Measurements from ENCODE around the gene LMNA. TPM values are rescaled to one million over a fixed set of nuclear protein-coding genes. Genes with fewer than 3 reads are reported as not detected.

LMNA gene
- total and polyA plus RNA-seq, 10 of the 15 experiments (the other 5 are each of a cell fraction or from before 2014, with no cell fraction given) = 0.42 to 334 (median 81.1) TPM

DNA sequence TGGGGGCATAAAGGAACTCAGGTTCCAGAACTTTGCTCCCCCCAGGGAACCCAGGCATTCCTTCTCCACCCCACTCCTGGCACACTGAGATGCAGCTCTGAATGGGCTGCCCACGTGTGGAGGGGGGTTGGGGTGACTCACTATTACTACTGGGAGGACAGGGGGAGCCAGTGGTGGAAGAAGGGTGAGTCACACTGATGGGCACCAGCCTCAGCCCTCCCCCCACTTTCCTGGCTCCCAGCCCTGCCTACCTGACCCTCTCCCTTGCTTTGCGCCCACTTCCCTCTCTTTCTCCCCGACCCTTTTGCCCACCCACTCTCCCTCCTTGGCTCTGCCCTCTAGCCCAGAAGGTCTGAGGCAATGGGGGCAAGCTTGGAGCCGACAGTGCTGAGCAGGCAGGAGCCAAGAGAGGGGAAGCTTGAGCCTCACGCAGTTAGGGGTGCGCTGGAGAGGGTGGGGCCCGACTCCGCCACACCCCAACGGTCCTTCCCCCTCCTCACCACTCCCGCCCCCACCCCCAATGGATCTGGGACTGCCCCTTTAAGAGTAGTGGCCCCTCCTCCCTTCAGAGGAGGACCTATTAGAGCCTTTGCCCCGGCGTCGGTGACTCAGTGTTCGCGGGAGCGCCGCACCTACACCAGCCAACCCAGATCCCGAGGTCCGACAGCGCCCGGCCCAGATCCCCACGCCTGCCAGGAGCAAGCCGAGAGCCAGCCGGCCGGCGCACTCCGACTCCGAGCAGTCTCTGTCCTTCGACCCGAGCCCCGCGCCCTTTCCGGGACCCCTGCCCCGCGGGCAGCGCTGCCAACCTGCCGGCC is at the start of gene LMNA (continued):
- TF ChIP-seq, protein P1, sequence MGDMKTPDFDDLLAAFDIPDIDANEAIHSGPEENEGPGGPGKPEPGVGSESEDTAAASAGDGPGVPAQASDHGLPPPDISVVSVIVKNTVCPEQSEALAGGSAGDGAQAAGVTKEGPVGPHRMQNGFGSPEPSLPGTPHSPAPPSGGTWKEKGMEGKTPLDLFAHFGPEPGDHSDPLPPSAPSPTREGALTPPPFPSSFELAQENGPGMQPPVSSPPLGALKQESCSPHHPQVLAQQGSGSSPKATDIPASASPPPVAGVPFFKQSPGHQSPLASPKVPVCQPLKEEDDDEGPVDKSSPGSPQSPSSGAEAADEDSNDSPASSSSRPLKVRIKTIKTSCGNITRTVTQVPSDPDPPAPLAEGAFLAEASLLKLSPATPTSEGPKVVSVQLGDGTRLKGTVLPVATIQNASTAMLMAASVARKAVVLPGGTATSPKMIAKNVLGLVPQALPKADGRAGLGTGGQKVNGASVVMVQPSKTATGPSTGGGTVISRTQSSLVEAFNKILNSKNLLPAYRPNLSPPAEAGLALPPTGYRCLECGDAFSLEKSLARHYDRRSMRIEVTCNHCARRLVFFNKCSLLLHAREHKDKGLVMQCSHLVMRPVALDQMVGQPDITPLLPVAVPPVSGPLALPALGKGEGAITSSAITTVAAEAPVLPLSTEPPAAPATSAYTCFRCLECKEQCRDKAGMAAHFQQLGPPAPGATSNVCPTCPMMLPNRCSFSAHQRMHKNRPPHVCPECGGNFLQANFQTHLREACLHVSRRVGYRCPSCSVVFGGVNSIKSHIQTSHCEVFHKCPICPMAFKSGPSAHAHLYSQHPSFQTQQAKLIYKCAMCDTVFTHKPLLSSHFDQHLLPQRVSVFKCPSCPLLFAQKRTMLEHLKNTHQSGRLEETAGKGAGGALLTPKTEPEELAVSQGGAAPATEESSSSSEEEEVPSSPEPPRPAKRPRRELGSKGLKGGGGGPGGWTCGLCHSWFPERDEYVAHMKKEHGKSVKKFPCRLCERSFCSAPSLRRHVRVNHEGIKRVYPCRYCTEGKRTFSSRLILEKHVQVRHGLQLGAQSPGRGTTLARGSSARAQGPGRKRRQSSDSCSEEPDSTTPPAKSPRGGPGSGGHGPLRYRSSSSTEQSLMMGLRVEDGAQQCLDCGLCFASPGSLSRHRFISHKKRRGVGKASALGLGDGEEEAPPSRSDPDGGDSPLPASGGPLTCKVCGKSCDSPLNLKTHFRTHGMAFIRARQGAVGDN (IDR thresholded peaks at IDR 0.05) = peak; percentile 56; the same call in 1 of the 2 replicates
- TF ChIP-seq TAF1 (IDR thresholded peaks at IDR 0.05; ENCODE audit: borderline replicate concordance, low read depth, low read length) (0 out of 2 replicates have a peak, but pooled peaks have one; percentile 15), GATAD2B (conservative IDR thresholded peaks at IDR 0.05; ENCODE audit: low read depth) (peak; percentile 15; the same call in 1 of the 2 replicates), PAX5 (IDR thresholded peaks at IDR 0.05; ENCODE audit: borderline replicate concordance, low read depth, low read length) (peak; percentile 29; the same call in 1 of the 2 replicates), HDAC2 (IDR thresholded peaks at IDR 0.05) (no peak), TCF12 (IDR thresholded peaks at IDR 0.05; ENCODE audit: low read depth, low read length) (peak; percentile 42; the same call in 1 of the 2 replicates), POLR2A (IDR thresholded peaks at IDR 0.05; ENCODE audit: low read depth, low read length) (peak; percentile 82), GABPA (IDR thresholded peaks at IDR 0.05; ENCODE audit: low read depth) (no peak), ZNF622 (IDR thresholded peaks at IDR 0.05) (no peak), IRF4 (IDR thresholded peaks at IDR 0.05; ENCODE audit: low read depth, low read length) (0 out of 2 replicates have a peak, but pooled peaks have one; percentile 54), TARDBP (IDR thresholded peaks at IDR 0.05; ENCODE audit: borderline replicate concordance) (no peak), NFYB (IDR thresholded peaks at IDR 0.05; ENCODE audit: insufficient read depth, low read depth, low read length) (peak; percentile 64; the same call in 1 of the 2 replicates), MTA2 (IDR thresholded peaks at IDR 0.05; ENCODE audit: low read depth) (0 out of 2 replicates have a peak, but pooled peaks have one; percentile 53), SP1 (IDR thresholded peaks at IDR 0.05; ENCODE audit: low read depth, low read length) (peak; percentile 22), BHLHE40 (IDR thresholded peaks at IDR 0.05; ENCODE audit: borderline replicate concordance in 1 of 2, low read depth in 2 of 2, low read length in 1 of 2) (peak in 1 of 2 experiments; percentile 46; a peak in 2 of 4 replicates)
- TF ChIP-seq, protein P2, sequence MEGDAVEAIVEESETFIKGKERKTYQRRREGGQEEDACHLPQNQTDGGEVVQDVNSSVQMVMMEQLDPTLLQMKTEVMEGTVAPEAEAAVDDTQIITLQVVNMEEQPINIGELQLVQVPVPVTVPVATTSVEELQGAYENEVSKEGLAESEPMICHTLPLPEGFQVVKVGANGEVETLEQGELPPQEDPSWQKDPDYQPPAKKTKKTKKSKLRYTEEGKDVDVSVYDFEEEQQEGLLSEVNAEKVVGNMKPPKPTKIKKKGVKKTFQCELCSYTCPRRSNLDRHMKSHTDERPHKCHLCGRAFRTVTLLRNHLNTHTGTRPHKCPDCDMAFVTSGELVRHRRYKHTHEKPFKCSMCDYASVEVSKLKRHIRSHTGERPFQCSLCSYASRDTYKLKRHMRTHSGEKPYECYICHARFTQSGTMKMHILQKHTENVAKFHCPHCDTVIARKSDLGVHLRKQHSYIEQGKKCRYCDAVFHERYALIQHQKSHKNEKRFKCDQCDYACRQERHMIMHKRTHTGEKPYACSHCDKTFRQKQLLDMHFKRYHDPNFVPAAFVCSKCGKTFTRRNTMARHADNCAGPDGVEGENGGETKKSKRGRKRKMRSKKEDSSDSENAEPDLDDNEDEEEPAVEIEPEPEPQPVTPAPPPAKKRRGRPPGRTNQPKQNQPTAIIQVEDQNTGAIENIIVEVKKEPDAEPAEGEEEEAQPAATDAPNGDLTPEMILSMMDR (IDR thresholded peaks at IDR 0.05 in 2 of 3, conservative IDR thresholded peaks at IDR 0.05 in 1 of 3; ENCODE audit: control insufficient read depth in 2 of 3, extremely low read depth in 1 of 3, insufficient read depth in 1 of 3, low read depth in 3 of 3, low read length in 3 of 3) = no peak
- TF ChIP-seq, protein P3, sequence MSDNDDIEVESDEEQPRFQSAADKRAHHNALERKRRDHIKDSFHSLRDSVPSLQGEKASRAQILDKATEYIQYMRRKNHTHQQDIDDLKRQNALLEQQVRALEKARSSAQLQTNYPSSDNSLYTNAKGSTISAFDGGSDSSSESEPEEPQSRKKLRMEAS (IDR thresholded peaks at IDR 0.05; ENCODE audit: low read depth, low read length) = no peak
- TF ChIP-seq, protein P4, sequence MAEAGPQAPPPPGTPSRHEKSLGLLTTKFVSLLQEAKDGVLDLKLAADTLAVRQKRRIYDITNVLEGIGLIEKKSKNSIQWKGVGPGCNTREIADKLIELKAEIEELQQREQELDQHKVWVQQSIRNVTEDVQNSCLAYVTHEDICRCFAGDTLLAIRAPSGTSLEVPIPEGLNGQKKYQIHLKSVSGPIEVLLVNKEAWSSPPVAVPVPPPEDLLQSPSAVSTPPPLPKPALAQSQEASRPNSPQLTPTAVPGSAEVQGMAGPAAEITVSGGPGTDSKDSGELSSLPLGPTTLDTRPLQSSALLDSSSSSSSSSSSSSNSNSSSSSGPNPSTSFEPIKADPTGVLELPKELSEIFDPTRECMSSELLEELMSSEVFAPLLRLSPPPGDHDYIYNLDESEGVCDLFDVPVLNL (IDR thresholded peaks at IDR 0.05; ENCODE audit: low read depth, low read length) = peak; percentile 14; the same call in 1 of the 2 replicates
- TF ChIP-seq, protein P5, sequence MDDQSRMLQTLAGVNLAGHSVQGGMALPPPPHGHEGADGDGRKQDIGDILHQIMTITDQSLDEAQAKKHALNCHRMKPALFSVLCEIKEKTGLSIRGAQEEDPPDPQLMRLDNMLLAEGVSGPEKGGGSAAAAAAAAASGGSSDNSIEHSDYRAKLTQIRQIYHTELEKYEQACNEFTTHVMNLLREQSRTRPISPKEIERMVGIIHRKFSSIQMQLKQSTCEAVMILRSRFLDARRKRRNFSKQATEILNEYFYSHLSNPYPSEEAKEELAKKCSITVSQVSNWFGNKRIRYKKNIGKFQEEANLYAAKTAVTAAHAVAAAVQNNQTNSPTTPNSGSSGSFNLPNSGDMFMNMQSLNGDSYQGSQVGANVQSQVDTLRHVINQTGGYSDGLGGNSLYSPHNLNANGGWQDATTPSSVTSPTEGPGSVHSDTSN (IDR thresholded peaks at IDR 0.05; ENCODE audit: insufficient replicate concordance, low read depth, low read length) = no peak
- TF ChIP-seq, protein P6, sequence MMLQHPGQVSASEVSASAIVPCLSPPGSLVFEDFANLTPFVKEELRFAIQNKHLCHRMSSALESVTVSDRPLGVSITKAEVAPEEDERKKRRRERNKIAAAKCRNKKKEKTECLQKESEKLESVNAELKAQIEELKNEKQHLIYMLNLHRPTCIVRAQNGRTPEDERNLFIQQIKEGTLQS (IDR thresholded peaks at IDR 0.05; ENCODE audit: borderline replicate concordance, extremely low read depth, low read depth, low read length) = 0 out of 2 replicates have a peak, but pooled peaks have one; percentile 2

Measured in GM12878 (cell line).